Esophagus squamous epithelium (tissue), 5 donors: ENCODE measurements around the gene SP8. TPM values are rescaled to one million over a fixed set of nuclear protein-coding genes. Genes with fewer than 3 reads are reported as not detected.

ENCODE experiments used
- DNase-seq: peaks from one replicate; lab custom pipeline; 2025; lab: John Stamatoyannopoulos, UW
- H3K27ac ChIP-seq, 4 donors: fragments of 200-600 bp; sonication (generic); one replicate each; pipeline ENCODE4 v1.5.1; 2016 to 2019; ENCODE audit warnings: mild to moderate bottlenecking in 1 of 4
- H3K27me3 ChIP-seq, 4 donors: fragments of 200-600 bp; sonication (generic); 1 replicate in 3 of 4; 2 replicates in 1 of 4; pipeline versions ENCODE4 v1.5.1 to v1.6.0; 2017 to 2021; ENCODE audit warnings: antibody characterized with exemption in 1 of 4
- H3K36me3 ChIP-seq, 3 donors: fragments of 200-600 bp; sonication (generic); one replicate each; pipeline ENCODE4 v1.5.1; 2016 to 2019
- H3K4me1 ChIP-seq, 3 donors: fragments of 200-600 bp; sonication (generic); one replicate each; pipeline ENCODE4 v1.5.1; 2017 to 2019
- H3K4me3 ChIP-seq, 4 donors: fragments of 200-600 bp; sonication (generic); 1 replicate in 3 of 4; 2 replicates in 1 of 4; pipeline ENCODE4 v1.5.1; 2016 to 2019; ENCODE audit warnings: mild to moderate bottlenecking in 2 of 4, moderate library complexity in 1 of 4
- H3K9me3 ChIP-seq, 3 donors: fragments of 200-600 bp; sonication (generic); one replicate each; pipeline ENCODE4 v1.5.1; 2016 to 2019
- POLR2A ChIP-seq, 4 donors: fragments of 450-650 bp; IDR thresholded peaks; one replicate each; pipeline ENCODE4 v1.6.1; 2017; ENCODE audit warnings: antibody characterized with exemption in 4 of 4, mild to moderate bottlenecking in 4 of 4, moderate library complexity in 3 of 4
- WGBS, 2 donors: methylation state at CpG; one replicate each; pipeline ENCODE4 v1.1.5; 2018; 5-methylcytosine and 5-hydroxymethylcytosine counted together
- intact Hi-C: fragments of 100-400 bp; cut with DNase I; formaldehyde crosslinking; loops from one replicate; pipeline ENCODE4 v1.15.0; 2022
- total RNA-seq, 4 donors: library from RNA; depleted of rRNA; stranded (reverse); fragments of >200 nt; gene quantifications; one replicate each; pipeline ENCODE4 v1.1.0, GENCODE V29; 2016
- TF ChIP-seq, protein P1 (sequence below), 6 experiments: fragments of 450-650 bp in 4 of 6; fragments of 200-600 bp in 2 of 6; sonication (generic) in 2 of 6; IDR thresholded peaks; one replicate each; pipeline ENCODE4 v1.5.1; 2016 to 2019; ENCODE audit warnings: antibody characterized with exemption in 6 of 6, mild to moderate bottlenecking in 4 of 6, moderate library complexity in 4 of 6
- donor health status: DM: yes; HTN: yes; CAD: no.

The SP8 gene
- total RNA-seq, 4 donors from 2014 or later, result not detected

DNA sequence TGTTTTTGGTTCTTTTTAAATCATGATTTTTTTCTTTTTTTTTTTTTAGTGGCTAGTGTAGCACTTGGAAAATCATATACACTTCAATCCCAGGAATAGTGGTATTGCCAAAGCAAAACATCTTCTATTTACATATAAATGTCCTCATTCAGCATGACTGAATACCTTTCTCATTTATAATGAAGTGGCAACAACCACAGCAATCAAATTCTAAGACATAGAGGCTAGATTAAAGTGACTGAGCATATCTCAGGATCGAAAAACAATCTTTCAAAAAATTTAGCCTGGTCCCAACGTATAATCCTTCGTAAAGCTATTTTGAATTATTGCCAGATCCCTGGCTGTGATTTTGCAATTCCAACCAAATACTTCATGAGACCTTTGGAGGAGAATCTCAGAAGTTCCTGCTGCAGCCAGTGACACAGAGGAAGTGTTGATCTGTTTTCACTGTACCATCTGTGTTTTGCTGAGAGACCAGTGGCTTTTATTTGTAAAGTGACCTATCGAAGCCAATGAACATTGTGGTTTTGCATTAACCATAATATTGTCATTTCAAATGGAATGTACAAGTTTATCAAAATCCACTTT, 29.8 kb upstream of the SP8 start:
- no peak for DNase-seq
- Histone ChIP-seq H3K27me3 (no peaks in the 10 kb centered on the region), H3K4me3 (no peak overlapping the region), H3K4me1 (no peaks in the 10 kb centered on the region), H3K36me3 (no peaks in the 10 kb centered on the region), H3K27ac (no peak overlapping the region), H3K9me3 (no peaks in the 10 kb centered on the region)
- TF ChIP-seq, protein P1, sequence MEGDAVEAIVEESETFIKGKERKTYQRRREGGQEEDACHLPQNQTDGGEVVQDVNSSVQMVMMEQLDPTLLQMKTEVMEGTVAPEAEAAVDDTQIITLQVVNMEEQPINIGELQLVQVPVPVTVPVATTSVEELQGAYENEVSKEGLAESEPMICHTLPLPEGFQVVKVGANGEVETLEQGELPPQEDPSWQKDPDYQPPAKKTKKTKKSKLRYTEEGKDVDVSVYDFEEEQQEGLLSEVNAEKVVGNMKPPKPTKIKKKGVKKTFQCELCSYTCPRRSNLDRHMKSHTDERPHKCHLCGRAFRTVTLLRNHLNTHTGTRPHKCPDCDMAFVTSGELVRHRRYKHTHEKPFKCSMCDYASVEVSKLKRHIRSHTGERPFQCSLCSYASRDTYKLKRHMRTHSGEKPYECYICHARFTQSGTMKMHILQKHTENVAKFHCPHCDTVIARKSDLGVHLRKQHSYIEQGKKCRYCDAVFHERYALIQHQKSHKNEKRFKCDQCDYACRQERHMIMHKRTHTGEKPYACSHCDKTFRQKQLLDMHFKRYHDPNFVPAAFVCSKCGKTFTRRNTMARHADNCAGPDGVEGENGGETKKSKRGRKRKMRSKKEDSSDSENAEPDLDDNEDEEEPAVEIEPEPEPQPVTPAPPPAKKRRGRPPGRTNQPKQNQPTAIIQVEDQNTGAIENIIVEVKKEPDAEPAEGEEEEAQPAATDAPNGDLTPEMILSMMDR (IDR thresholded peaks at IDR 0.05), result no peak
- no peak for TF ChIP-seq POLR2A (IDR thresholded peaks at IDR 0.05)
- intact Hi-C loops, result no loop called here
- 25 to 29% methylated on average over 4 of the region's 4 CpGs for WGBS, 2 donors

DNA sequence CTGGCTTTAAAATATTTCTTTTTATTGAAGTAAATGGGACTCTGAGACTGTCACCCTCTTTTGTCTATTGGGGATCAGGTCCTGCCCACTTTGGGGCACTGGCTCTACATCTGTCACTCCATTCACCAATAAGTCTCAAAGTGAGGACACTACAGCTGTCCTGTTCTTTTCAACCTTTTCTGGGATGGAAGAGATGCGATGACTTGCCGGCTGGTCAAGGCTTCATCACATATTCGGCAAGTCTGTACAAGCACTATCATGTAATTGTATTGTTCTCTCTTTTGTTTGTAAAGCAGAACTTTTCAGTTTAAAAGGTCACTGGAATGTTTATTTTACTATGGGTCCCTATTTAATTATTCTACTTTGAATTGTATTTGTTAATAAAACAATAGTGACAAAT, 17.7 kb upstream of the SP8 start:
- intact Hi-C loops, result no loop called here
- TF ChIP-seq, protein P1 (IDR thresholded peaks at IDR 0.05), result no peak
- TF ChIP-seq POLR2A (IDR thresholded peaks at IDR 0.05), result no peak
- H3K4me3 ChIP-seq, result no peak overlapping the region
- H3K27me3 ChIP-seq, result peaks cover 0 to 66% (median 0%) of the 10 kb centered on the region in 4 donors
- H3K9me3 ChIP-seq, result peaks cover 0 to 4% (median 0%) of the 10 kb centered on the region in 3 donors
- H3K27ac ChIP-seq, result no peak overlapping the region
- H3K4me1 ChIP-seq, result no peaks in the 10 kb centered on the region
- no peaks in the 10 kb centered on the region for H3K36me3 ChIP-seq
- WGBS, 2 donors, result 18 to 44% methylated on average over 3 of the region's 3 CpGs
- no peak for DNase-seq

DNA sequence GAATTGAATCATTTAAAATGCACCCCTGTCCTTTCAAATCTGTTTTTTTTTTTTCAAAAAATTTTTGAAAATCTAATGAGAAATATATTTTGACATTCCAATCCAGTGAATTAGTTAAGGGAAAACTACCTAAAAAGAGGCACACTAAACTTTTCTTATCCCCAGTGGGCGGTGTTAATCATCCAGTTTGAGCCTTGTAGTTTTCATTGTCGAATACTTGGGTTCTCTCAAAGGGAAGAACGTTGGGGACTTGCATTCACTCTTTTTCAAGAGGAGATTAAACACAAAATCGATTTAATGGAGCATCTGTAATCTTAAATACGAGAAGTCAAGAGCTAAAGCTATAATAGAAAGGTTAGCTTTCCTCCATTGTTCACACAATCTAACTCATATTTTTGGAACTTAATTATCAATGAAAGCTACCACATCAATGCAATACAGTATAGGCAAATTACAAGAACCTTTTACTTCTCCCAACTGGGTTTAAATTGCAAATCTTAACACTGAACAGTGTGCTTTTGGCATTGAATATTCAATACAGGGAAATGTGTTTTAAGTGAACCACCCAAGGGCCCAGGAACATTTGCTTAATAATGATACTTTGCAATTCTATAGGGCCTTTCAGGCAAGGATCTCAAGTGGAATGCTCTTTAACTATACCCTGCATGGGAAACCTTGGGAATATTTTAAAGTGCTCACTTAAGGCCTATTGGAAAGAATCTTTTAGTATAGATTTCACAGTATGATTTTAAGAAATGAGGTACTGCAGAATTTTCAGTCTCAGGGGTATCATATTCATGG, 13.1 kb upstream of the SP8 start:
- intact Hi-C loops, result no loop called here
- 61 to 68% methylated on average over 5 of the region's 5 CpGs for WGBS, 2 donors

DNA sequence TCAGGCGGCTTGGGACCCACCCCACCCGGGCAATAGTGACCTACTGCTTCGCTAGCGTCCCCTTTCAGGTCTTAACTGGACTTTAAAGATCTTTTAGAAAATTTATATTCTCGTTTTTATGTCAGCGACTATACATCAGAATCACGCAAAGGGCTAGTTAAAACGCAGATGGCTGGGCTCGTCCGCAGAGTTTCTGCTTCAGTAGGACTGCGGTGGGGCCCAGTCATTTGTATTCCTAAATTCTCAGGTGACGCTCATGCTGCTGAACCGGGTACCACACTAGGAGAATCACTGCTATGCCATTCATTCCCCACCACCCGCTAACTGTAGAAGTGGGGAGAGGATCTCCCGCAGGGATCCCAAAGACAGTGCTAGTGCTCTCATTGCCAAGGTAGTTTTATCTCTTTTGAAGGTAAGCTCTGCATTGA, 12.0 kb upstream of the SP8 start:
- 17 to 18% methylated on average over 13 to 15 of the region's 15 CpGs for WGBS, 2 donors
- no peak overlapping the region for H3K27ac ChIP-seq
- H3K36me3 ChIP-seq, result no peaks in the 10 kb centered on the region
- peaks cover 14 to 100% (median 32%) of the 10 kb centered on the region in 4 donors for H3K27me3 ChIP-seq
- intact Hi-C loops, result no loop called here
- TF ChIP-seq, protein P1 (IDR thresholded peaks at IDR 0.05), result no peak
- TF ChIP-seq POLR2A (IDR thresholded peaks at IDR 0.05), result no peak
- no peaks in the 10 kb centered on the region for H3K9me3 ChIP-seq
- DNase-seq, result no peak
- H3K4me3 ChIP-seq, result peak overlapping the region in 3 of 4 donors; percentile 31 to 75 (median 57)
- peaks cover 8 to 29% (median 9%) of the 10 kb centered on the region in 3 donors for H3K4me1 ChIP-seq

More for the DNA sequence above, 13.1 kb upstream of the SP8 start:
- TF ChIP-seq, protein P1 (IDR thresholded peaks at IDR 0.05), result no peak
- no peak for TF ChIP-seq POLR2A (IDR thresholded peaks at IDR 0.05)
- no peak for DNase-seq
- Histone ChIP-seq H3K4me1 (peaks cover 8 to 29% (median 9%) of the 10 kb centered on the region in 3 donors), H3K36me3 (no peaks in the 10 kb centered on the region), H3K27me3 (peaks cover 6 to 89% (median 24%) of the 10 kb centered on the region in 4 donors), H3K4me3 (no peak overlapping the region), H3K27ac (no peak overlapping the region), H3K9me3 (no peaks in the 10 kb centered on the region)
